ENCODE measurements around the gene BMPR1A.

Gene BMPR1A

GRCh38 chr10:86819567-86819966 lies 63.1 kb downstream of the BMPR1A start:
- no CpG with 5 or more reads among the region's 6 CpGs for WGBS (ENCODE audit: extremely low coverage, insufficient coverage, insufficient read length)
- DNase-seq, result peak; percentile 67 to 85
- Histone ChIP-seq H2AFZ (ENCODE audit: insufficient read depth, low read length, poor library complexity) (no peak overlapping the region), H3K9me3 (ENCODE audit: insufficient read depth, low read depth, low read length) (no peaks in the 10 kb centered on the region), H3K36me3 (ENCODE audit: control insufficient read depth in 1 of 2, insufficient read depth in 2 of 2, low read length in 2 of 2) (no peaks in the 10 kb centered on the region), H3K14ac (ENCODE audit: low read length) (no peak overlapping the region), H3K4me3 (ENCODE audit: low read depth, low read length) (no peak overlapping the region), H4K12ac (ENCODE audit: low read depth, low read length) (no peak overlapping the region), H4K8ac (ENCODE audit: low read depth, low read length) (no peak overlapping the region), H3K27ac (ENCODE audit: low read depth, low read length) (no peak overlapping the region), H3K18ac (ENCODE audit: low read length) (no peak overlapping the region), H3K23ac (ENCODE audit: low read length) (no peak overlapping the region), H3K4ac (ENCODE audit: low read depth, low read length) (peak overlapping the region; percentile 64), H3K4me2 (ENCODE audit: low read length) (no peak overlapping the region), H3K9ac (ENCODE audit: low read length) (no peak overlapping the region), H3K4me1 (ENCODE audit: control insufficient read depth in 1 of 2, insufficient read depth in 2 of 2, low read length in 2 of 2) (peaks cover 5 to 7% of the 10 kb centered on the region in 2 experiments), H2BK120ac (ENCODE audit: insufficient read depth, low read length, poor library complexity) (no peak overlapping the region), H2BK5ac (ENCODE audit: low read depth, low read length, poor library complexity) (no peak overlapping the region), H3K79me1 (ENCODE audit: low read length) (no peaks in the 10 kb centered on the region), H2AK5ac (ENCODE audit: low read length) (no peak overlapping the region), H3K27me3 (ENCODE audit: insufficient read depth, low read length) (no peaks in the 10 kb centered on the region), H2BK12ac (ENCODE audit: low read length) (no peak overlapping the region), H4K91ac (ENCODE audit: low read depth, low read length) (no peak overlapping the region), H3K79me2 (ENCODE audit: control insufficient read depth, insufficient read depth, low read length, poor library complexity) (peaks cover 3% of the 10 kb centered on the region)

GRCh38 chr10:86820509-86820908 lies 64.1 kb downstream of the BMPR1A start:
- Histone ChIP-seq H2AK5ac (ENCODE audit: low read length) (no peak overlapping the region), H3K27ac (ENCODE audit: low read depth, low read length) (no peak overlapping the region), H3K27me3 (ENCODE audit: insufficient read depth, low read length) (no peaks in the 10 kb centered on the region), H4K12ac (ENCODE audit: low read depth, low read length) (no peak overlapping the region), H2BK120ac (ENCODE audit: insufficient read depth, low read length, poor library complexity) (no peak overlapping the region), H3K14ac (ENCODE audit: low read length) (no peak overlapping the region), H2AFZ (ENCODE audit: insufficient read depth, low read length, poor library complexity) (no peak overlapping the region), H4K91ac (ENCODE audit: low read depth, low read length) (no peak overlapping the region), H3K4me2 (ENCODE audit: low read length) (no peak overlapping the region), H3K4ac (ENCODE audit: low read depth, low read length) (peak overlapping the region; percentile 34), H3K4me3 (ENCODE audit: low read depth, low read length) (no peak overlapping the region), H3K9me3 (ENCODE audit: insufficient read depth, low read depth, low read length) (no peaks in the 10 kb centered on the region), H3K23ac (ENCODE audit: low read length) (no peak overlapping the region), H2BK5ac (ENCODE audit: low read depth, low read length, poor library complexity) (no peak overlapping the region), H3K79me2 (ENCODE audit: control insufficient read depth, insufficient read depth, low read length, poor library complexity) (peaks cover 3% of the 10 kb centered on the region), H3K4me1 (ENCODE audit: control insufficient read depth in 1 of 2, insufficient read depth in 2 of 2, low read length in 2 of 2) (peaks cover 2 to 7% of the 10 kb centered on the region in 2 experiments), H3K36me3 (ENCODE audit: control insufficient read depth in 1 of 2, insufficient read depth in 2 of 2, low read length in 2 of 2) (no peaks in the 10 kb centered on the region), H4K8ac (ENCODE audit: low read depth, low read length) (no peak overlapping the region), H3K9ac (ENCODE audit: low read length) (no peak overlapping the region), H2BK12ac (ENCODE audit: low read length) (no peak overlapping the region), H3K79me1 (ENCODE audit: low read length) (no peaks in the 10 kb centered on the region), H3K18ac (ENCODE audit: low read length) (no peak overlapping the region)
- DNase-seq, result no peak
- no CpG with 5 or more reads among the region's 5 CpGs for WGBS (ENCODE audit: extremely low coverage, insufficient coverage, insufficient read length)

GRCh38 chr10:86821388-86821999 lies 65.1 kb downstream of the BMPR1A start:
- H2BK12ac ChIP-seq (ENCODE audit: low read length), result no peak overlapping the region
- no peak overlapping the region for H3K23ac ChIP-seq (ENCODE audit: low read length)

DNA sequence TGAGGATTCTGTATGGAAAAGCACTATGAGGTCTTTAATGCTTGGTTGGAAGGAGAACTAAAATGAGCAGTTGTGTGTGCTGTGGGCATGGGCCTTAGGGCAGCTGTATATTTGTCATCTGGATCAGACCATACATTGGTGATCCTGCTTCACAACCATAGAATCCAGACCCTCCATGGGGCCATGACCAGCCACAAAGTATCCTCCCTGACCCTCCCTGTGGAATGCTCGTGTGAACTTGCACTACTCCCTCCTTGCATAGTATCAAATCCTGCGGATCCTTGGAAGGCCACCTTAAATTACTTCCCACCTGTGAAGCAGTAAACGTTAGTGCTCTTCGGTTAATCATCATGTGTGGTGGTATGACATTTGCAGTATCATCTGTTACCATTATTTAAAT lies 67.1 kb downstream of the BMPR1A start:
- Histone ChIP-seq H2BK12ac (ENCODE audit: low read length) (no peak overlapping the region), H3K4me2 (ENCODE audit: low read length) (no peak overlapping the region), H3K79me1 (ENCODE audit: low read length) (peaks cover 2% of the 10 kb centered on the region), H3K36me3 (ENCODE audit: control insufficient read depth in 1 of 2, insufficient read depth in 2 of 2, low read length in 2 of 2) (peaks cover 0 to 3% of the 10 kb centered on the region in 2 experiments), H4K8ac (ENCODE audit: low read depth, low read length) (no peak overlapping the region), H3K23ac (ENCODE audit: low read length) (no peak overlapping the region), H3K4me1 (ENCODE audit: control insufficient read depth in 1 of 2, insufficient read depth in 2 of 2, low read length in 2 of 2) (peaks cover 5 to 11% of the 10 kb centered on the region in 2 experiments), H3K9me3 (ENCODE audit: insufficient read depth, low read depth, low read length) (no peaks in the 10 kb centered on the region), H2BK5ac (ENCODE audit: low read depth, low read length, poor library complexity) (no peak overlapping the region), H2AK5ac (ENCODE audit: low read length) (no peak overlapping the region), H3K18ac (ENCODE audit: low read length) (no peak overlapping the region), H3K4ac (ENCODE audit: low read depth, low read length) (peak overlapping the region; percentile 8), H2BK120ac (ENCODE audit: insufficient read depth, low read length, poor library complexity) (no peak overlapping the region), H2AFZ (ENCODE audit: insufficient read depth, low read length, poor library complexity) (no peak overlapping the region), H3K4me3 (ENCODE audit: low read depth, low read length) (no peak overlapping the region), H4K91ac (ENCODE audit: low read depth, low read length) (no peak overlapping the region), H4K12ac (ENCODE audit: low read depth, low read length) (no peak overlapping the region), H3K14ac (ENCODE audit: low read length) (no peak overlapping the region), H3K9ac (ENCODE audit: low read length) (no peak overlapping the region), H3K79me2 (ENCODE audit: control insufficient read depth, insufficient read depth, low read length, poor library complexity) (peaks cover 2% of the 10 kb centered on the region), H3K27me3 (ENCODE audit: insufficient read depth, low read length) (no peaks in the 10 kb centered on the region), H3K27ac (ENCODE audit: low read depth, low read length) (no peak overlapping the region)
- DNase-seq, result no peak
- WGBS (ENCODE audit: extremely low coverage, insufficient coverage, insufficient read length), result no CpG with 5 or more reads among the region's 4 CpGs

More at GRCh38 chr10:86821388-86821999, 65.1 kb downstream of the BMPR1A start:
- Histone ChIP-seq H3K9ac (ENCODE audit: low read length) (no peak overlapping the region), H3K36me3 (ENCODE audit: control insufficient read depth in 1 of 2, insufficient read depth in 2 of 2, low read length in 2 of 2) (no peaks in the 10 kb centered on the region), H3K79me1 (ENCODE audit: low read length) (no peaks in the 10 kb centered on the region), H3K27me3 (ENCODE audit: insufficient read depth, low read length) (no peaks in the 10 kb centered on the region), H4K12ac (ENCODE audit: low read depth, low read length) (no peak overlapping the region), H3K4me1 (ENCODE audit: control insufficient read depth in 1 of 2, insufficient read depth in 2 of 2, low read length in 2 of 2) (peaks cover 2 to 7% of the 10 kb centered on the region in 2 experiments), H3K79me2 (ENCODE audit: control insufficient read depth, insufficient read depth, low read length, poor library complexity) (no peaks in the 10 kb centered on the region), H2AK5ac (ENCODE audit: low read length) (no peak overlapping the region), H3K18ac (ENCODE audit: low read length) (no peak overlapping the region), H3K14ac (ENCODE audit: low read length) (no peak overlapping the region), H4K91ac (ENCODE audit: low read depth, low read length) (no peak overlapping the region), H2AFZ (ENCODE audit: insufficient read depth, low read length, poor library complexity) (no peak overlapping the region), H2BK120ac (ENCODE audit: insufficient read depth, low read length, poor library complexity) (no peak overlapping the region), H3K27ac (ENCODE audit: low read depth, low read length) (no peak overlapping the region), H3K9me3 (ENCODE audit: insufficient read depth, low read depth, low read length) (no peaks in the 10 kb centered on the region), H3K4me3 (ENCODE audit: low read depth, low read length) (no peak overlapping the region), H3K4me2 (ENCODE audit: low read length) (no peak overlapping the region), H2BK5ac (ENCODE audit: low read depth, low read length, poor library complexity) (no peak overlapping the region), H3K4ac (ENCODE audit: low read depth, low read length) (peak overlapping the region; percentile 35), H4K8ac (ENCODE audit: low read depth, low read length) (no peak overlapping the region)
- DNase-seq, result no peak
- WGBS (ENCODE audit: extremely low coverage, insufficient coverage, insufficient read length), result no CpG with 5 or more reads among the region's 6 CpGs

Measured in trophoblast cell (in vitro differentiated cells and primary cell).